GM10847 (cell line): ENCODE results near the gene CD83.

Experiments
- POLR2A ChIP-seq: IDR thresholded peaks from 2 replicates; pipeline ENCODE4 v1.6.1; 2011; ENCODE audit not compliant: insufficient read length; ENCODE audit errors: extremely low read depth

CD83 gene

DNA sequence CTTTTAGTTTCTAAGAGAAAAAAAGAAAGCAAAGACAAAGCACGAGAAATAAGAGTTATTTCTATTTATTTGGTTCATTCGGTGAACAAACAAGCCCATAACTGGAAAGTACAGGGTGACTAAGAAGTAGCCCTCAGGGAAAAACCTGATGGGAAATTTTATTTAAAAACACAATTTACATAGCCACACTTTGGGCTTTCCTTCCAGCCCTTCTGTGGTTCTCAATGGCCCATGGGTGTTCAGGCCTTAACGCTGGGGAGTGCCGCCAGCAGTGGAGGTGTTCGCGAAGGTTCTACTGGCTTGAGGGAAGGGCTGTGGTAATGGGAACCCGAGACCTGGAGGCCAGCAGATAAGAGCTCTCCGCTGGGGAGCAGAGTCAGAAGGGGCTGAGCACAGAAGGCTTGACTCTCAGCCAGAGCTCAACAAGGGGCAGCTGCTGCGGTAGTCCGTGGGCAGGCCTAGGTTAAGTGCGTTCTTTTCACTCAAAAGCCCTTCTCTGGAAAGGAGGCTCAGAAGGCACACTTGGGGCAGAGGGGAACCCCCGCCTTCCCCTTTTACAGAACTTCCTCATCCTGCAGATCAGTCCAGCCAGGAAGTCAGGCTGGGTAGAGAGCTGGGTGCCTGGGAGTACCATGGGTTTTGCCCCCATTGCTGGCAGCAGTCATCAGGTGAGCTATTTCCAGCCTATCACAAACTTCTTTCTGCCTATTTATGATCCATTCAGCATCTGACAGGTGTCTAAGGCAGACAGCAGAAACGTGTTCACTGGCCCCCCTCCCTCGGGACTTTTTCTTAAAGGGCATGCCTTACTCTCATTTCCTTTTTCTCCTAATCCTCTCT lies 8.8 kb upstream of the CD83 start:
- no peak for TF ChIP-seq POLR2A

GRCh38 chr6:14109411-14109826 lies 8.2 kb upstream of the CD83 start:
- no peak for TF ChIP-seq POLR2A

DNA sequence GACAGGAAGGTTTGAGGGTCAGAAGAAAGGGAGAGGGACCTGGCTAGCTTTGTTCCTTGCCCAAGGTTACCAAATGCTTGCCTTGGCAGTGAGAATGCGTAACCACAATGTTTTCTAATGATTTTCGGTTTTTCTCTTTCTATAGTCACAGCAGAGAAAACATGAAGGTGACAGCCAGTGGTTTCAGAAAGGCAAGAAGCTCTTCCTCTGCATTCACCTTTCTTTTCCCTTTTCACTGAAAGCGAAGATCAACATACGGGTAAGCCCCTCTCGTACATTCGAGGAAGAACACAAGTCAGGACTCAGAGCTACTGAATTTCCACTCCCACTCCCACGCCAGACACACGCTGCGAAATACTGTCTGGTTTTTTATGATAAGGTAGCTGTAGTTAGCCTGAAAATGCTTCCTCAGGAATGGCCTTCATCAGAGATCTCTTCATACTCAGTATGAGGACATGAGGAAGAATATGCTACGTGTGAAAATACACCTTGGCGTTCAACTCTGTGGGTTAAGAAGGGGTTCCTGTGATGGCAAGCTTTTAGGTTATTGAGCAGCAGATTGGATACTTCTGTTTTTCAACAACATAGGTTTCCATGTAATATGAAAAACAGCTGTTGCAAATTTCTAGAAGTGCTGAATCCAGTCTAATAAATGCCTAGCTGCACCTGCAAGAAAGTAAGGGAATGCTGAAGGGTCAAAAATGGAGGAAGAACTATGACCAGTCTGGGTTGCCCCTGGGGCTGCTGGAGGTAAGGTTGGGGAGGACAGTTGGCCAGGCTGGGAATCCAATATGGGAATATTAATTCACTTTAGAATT lies 7.4 kb upstream of the CD83 start:
- no peak for TF ChIP-seq POLR2A

DNA sequence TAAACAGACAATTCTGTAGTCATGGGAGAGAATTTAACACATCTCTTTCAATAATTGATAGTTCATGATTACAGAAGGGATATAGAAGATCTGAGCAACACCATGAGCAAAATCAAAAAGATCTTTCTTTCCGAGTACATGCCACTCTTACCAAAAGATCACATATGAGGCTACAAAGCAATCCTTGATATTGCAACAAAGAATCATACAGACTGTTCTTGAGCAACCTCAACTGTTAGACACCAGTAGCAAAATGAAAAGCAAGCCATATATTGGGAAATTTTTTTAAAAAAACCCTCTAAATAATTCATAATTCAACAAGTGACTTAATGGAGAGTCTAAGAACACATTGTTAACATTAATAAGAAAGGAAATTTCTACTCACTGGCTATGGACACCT lies 3.6 kb upstream of the CD83 start:
- TF ChIP-seq POLR2A: no peak

- no peak for TF ChIP-seq POLR2A
Measured at GRCh38 chr6:14118091-14118439, 493 bp downstream of the CD83 start.

GRCh38 chr6:14118446-14118845 lies 874 bp downstream of the CD83 start:
- TF ChIP-seq POLR2A: no peak

DNA sequence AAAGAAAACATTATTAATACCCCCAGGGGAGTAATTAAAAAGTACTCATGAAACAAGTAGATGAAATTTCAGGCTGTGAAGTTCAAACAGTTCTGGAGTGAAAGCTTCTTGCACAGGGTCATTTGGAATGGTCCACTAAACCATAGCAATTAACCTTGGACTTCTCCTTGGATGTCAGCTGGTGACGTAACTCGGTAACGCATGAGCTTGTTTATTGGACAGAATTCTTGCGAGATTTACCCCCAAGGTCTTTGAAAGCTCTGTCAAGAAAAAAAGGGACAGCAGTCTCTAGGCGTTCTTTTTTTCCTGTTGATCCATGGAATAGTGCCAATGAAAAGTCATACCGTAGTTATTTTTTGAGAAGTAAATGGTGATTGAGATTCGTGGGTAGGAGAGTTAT lies 2.2 kb downstream of the CD83 start:
- no peak for TF ChIP-seq POLR2A

DNA sequence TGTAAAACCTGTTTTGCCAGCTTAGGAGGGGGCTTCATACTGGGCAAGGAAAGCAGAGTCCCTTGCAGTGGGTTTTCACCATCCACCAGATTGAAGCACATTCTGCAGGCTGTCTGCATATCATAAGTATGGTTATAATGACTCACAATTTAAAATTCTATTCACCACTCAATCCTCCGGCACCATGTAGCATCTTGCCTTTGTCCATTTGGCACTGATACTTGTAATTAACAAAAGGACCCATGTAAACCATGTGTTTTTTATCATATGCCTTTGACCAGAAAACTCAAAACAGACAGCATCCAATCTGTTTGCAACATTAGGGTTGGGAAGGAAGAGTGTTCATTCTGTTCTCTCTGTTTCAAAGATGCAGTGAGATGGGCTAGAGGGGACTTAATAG lies 3.0 kb downstream of the CD83 start:
- TF ChIP-seq POLR2A: no peak

GRCh38 chr6:14121936-14122344 lies 4.4 kb downstream of the CD83 start:
- no peak for TF ChIP-seq POLR2A

DNA sequence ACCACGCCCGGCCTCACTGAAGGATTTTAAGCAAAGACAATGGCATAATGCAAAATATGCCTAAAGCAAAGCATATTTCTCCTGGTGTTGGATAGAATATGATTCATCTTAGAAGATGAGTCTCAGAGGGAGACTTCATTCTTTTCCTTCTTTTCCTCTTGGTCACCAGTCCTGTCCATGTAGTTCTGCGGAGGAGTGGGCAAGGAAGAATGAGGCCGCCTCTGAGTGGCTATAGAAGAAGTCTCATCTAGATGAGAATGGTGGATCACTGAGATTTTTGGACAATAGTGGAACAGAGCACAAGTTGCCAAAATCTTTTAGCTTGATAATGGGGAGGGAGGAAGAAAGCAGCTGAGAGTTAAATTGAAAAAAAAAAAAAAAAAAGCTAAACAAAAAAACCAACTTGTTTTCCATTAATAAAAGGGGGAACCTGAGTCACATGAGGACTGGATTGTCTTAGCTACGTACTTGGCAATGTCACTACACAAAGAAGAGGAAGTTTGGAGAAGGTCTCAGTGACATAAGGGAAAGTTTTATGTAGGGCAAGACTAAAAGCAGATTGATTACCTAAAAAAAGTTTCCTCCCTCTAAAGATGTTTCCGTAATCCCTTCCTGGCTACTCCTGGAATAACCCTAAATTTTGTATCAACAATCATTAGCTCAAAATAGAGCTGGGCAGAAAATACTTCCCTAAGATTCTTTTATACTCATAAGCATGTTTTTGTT lies 6.0 kb downstream of the CD83 start:
- no peak for TF ChIP-seq POLR2A

GRCh38 chr6:14125346-14125745 lies 7.8 kb downstream of the CD83 start:
- no peak for TF ChIP-seq POLR2A

GRCh38 chr6:14126191-14126590 lies 8.6 kb downstream of the CD83 start:
- no peak for TF ChIP-seq POLR2A

- TF ChIP-seq POLR2A: no peak
Measured at GRCh38 chr6:14127611-14128010, 10.0 kb downstream of the CD83 start.

- no peak for TF ChIP-seq POLR2A
Measured at GRCh38 chr6:14128012-14128411, 10.4 kb downstream of the CD83 start.

- TF ChIP-seq POLR2A: no peak
Measured at GRCh38 chr6:14128746-14129145, 11.2 kb downstream of the CD83 start.

GRCh38 chr6:14129575-14129974 lies 12.0 kb downstream of the CD83 start:
- no peak for TF ChIP-seq POLR2A
